ENCODE measurements around the gene NOXO1.

NOXO1 gene

GRCh38 chr16:2009791-2010510, 28.7 kb upstream of the NOXO1 start, which contains the start of gene ZNF598:
Gene ZNF598 (minus strand): TSS chr16:2009821.
- peak; percentile 42 for DNase-seq (ENCODE audit: low read depth)

- no peak for DNase-seq (ENCODE audit: low read depth)
Measured at GRCh38 chr16:2009164-2009711, 28.0 kb upstream of the NOXO1 start.

- DNase-seq (ENCODE audit: low read depth) = no peak
Measured at GRCh38 chr16:2008631-2009163, 27.4 kb upstream of the NOXO1 start.

- no peak for DNase-seq (ENCODE audit: low read depth)
Measured at GRCh38 chr16:2008009-2008526, 26.8 kb upstream of the NOXO1 start.

GRCh38 chr16:2007081-2007836, 26.0 kb upstream of the NOXO1 start:
- no peak for DNase-seq (ENCODE audit: low read depth)

- DNase-seq (ENCODE audit: low read depth) = no peak
Measured at GRCh38 chr16:2006317-2006716, 25.0 kb upstream of the NOXO1 start.

GRCh38 chr16:2005646-2006045, 24.4 kb upstream of the NOXO1 start:
- no peak for DNase-seq (ENCODE audit: low read depth)

- DNase-seq (ENCODE audit: low read depth) = no peak
Measured at GRCh38 chr16:2004795-2005517, 23.7 kb upstream of the NOXO1 start.

- DNase-seq (ENCODE audit: low read depth) = peak; percentile 65
Measured at GRCh38 chr16:2003827-2004641, 22.8 kb upstream of the NOXO1 start.

- no peak for DNase-seq (ENCODE audit: low read depth)
Measured at GRCh38 chr16:2003231-2003826, 22.1 kb upstream of the NOXO1 start.

GRCh38 chr16:2002406-2003230, 21.3 kb upstream of the NOXO1 start:
- DNase-seq (ENCODE audit: low read depth) = no peak

- DNase-seq (ENCODE audit: low read depth) = no peak
Measured at GRCh38 chr16:2001456-2002355, 20.4 kb upstream of the NOXO1 start.

- DNase-seq (ENCODE audit: low read depth) = no peak
Measured at GRCh38 chr16:2001035-2001434, 19.8 kb upstream of the NOXO1 start.

- DNase-seq (ENCODE audit: low read depth) = no peak
Measured at GRCh38 chr16:1999866-2000514, 18.7 kb upstream of the NOXO1 start.

- DNase-seq (ENCODE audit: low read depth) = no peak
Measured at GRCh38 chr16:1998852-1999801, 17.9 kb upstream of the NOXO1 start.

- no peak for DNase-seq (ENCODE audit: low read depth)
Measured at GRCh38 chr16:1998360-1998835, 17.1 kb upstream of the NOXO1 start.

Data from stimulated activated CD8-positive, alpha-beta memory T cell treated with anti-CD3 and anti-CD28 coated beads, Interleukin-15, amount 100 ng/mL, for 1 hour (primary cell).